Measurements from ENCODE around the gene FILIP1.
"Not testable (repeated sequence)": the region's sequence is repeated elsewhere in the genome, so short reads cannot be mapped to it uniquely, and the experiment has no call there.

The FILIP1 gene

GRCh38 chr6:75423386-75423785 lies 70.2 kb downstream of the FILIP1 start:
- no peak for DNase-seq

- no peak for DNase-seq
Measured at GRCh38 chr6:75422024-75422639, 71.5 kb downstream of the FILIP1 start.

GRCh38 chr6:75421316-75422023 lies 72.1 kb downstream of the FILIP1 start:
- no peak for DNase-seq

- DNase-seq: no peak
Measured at GRCh38 chr6:75419980-75420379, 73.6 kb downstream of the FILIP1 start.

GRCh38 chr6:75419416-75419815 lies 74.2 kb downstream of the FILIP1 start:
- no peak for DNase-seq

GRCh38 chr6:75418233-75418632 lies 75.4 kb downstream of the FILIP1 start:
- DNase-seq: no peak

- DNase-seq: no peak
Measured at GRCh38 chr6:75416443-75416842, 77.2 kb downstream of the FILIP1 start.

GRCh38 chr6:75415804-75416203 lies 77.8 kb downstream of the FILIP1 start:
- DNase-seq: no peak

GRCh38 chr6:75414445-75415021 lies 79.1 kb downstream of the FILIP1 start:
- no peak for DNase-seq

- DNase-seq: no peak
Measured at GRCh38 chr6:75412969-75413662, 80.5 kb downstream of the FILIP1 start.

- not testable (repeated sequence) for DNase-seq
Measured at GRCh38 chr6:75410564-75410963, 83.0 kb downstream of the FILIP1 start.

- DNase-seq: no peak
Measured at GRCh38 chr6:75409928-75410327, 83.7 kb downstream of the FILIP1 start.

- DNase-seq: no peak
Measured at GRCh38 chr6:75409286-75409685, 84.3 kb downstream of the FILIP1 start.

GRCh38 chr6:75403563-75404080 lies 90.0 kb downstream of the FILIP1 start:
- no peak for DNase-seq

- no peak for DNase-seq
Measured at GRCh38 chr6:75402296-75402695, 91.3 kb downstream of the FILIP1 start.

GRCh38 chr6:75397656-75398465 lies 95.7 kb downstream of the FILIP1 start:
- DNase-seq: no peak

GRCh38 chr6:75397171-75397570 lies 96.4 kb downstream of the FILIP1 start:
- DNase-seq: no peak

GRCh38 chr6:75396005-75396800 lies 97.4 kb downstream of the FILIP1 start:
- DNase-seq: no peak

GRCh38 chr6:75393806-75394205 lies 99.8 kb downstream of the FILIP1 start:
- no peak for DNase-seq

GRCh38 chr6:75391276-75391675 lies 102.3 kb downstream of the FILIP1 start:
- DNase-seq: no peak

All from anterior cingulate cortex (tissue), 58 donors.